Kidney tubule cell (primary cell): Measurements from ENCODE around the gene SHISA6.
A peak's percentile ranks its signal among the peaks of the same experiment; 100 is the strongest.

Experiments
- DNase-seq: peaks from one replicate; pipeline ENCODE4 v3.0.0-alpha.2; 2018; ENCODE audit warnings: low spot score

Gene SHISA6

DNA sequence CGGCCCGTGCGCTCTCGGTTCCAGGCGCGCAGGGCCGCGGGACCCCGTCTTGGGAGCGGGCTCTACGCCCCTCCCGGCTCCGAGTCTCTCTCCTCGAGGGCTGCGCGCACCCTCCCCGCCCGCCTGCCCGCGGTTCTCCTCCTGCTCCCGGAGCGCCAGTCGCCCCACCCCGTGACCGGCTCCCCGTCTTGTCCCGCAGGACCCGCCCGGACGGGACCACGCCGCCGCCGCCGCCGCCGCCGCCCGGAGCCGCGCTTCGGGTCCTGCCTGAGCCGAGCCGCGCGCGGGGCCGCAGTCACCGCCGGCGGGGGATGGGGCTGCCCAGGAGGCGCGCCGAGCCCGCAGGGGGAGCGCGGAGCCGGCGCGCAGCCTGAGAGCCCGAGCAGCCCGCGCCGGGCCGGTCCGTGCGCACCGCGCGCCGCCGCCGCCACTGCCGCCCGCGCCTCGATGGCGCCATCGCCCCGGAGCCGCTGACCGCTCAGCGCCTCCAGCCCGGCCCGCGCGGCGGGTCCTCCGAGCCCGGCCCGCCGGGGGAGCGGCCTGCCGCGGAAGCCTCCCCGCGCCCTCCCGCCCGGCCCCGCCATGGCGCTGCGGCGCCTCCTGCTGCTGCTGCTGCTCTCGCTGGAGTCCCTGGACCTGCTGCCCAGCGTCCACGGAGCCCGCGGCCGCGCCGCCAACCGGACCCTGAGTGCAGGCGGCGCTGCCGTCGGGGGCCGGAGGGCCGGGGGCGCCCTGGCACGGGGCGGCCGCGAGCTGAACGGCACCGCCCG lies at the start of gene SHISA6:
SHISA6 (plus strand) TSS at position 373 of the 770 bp plus-strand sequence.
- DNase-seq: no peak

GRCh38 chr17:11195801-11196200 lies 45.2 kb upstream of the SHISA6 start:
- DNase-seq: no peak

DNA sequence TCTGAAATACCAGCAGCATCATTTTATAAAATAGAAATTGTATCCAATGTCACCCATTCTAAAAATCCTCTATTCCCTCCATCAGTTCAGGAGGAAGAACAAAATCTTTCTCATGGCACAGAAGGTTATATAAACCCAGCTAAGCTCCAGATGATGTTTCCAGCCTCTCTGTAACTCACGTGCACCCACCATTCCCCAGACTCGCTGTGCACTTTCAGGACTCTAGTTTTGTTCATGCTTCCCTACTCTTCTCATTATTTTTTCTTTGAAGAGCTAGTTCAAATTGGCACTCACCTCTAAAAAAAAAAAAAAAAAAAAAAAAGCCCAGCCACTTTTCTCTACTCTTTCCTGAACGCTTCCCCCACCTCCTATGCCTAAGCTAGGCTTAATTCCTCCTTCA lies 36.0 kb upstream of the SHISA6 start:
- DNase-seq: no peak

- no peak for DNase-seq
These were observed 35.4 kb upstream of the SHISA6 start for GRCh38 chr17:11205659-11206058.

- DNase-seq: no peak
These were observed 31.1 kb upstream of the SHISA6 start for GRCh38 chr17:11209906-11210305.

- no peak for DNase-seq
These were observed 28.2 kb upstream of the SHISA6 start for GRCh38 chr17:11212792-11213191.

DNA sequence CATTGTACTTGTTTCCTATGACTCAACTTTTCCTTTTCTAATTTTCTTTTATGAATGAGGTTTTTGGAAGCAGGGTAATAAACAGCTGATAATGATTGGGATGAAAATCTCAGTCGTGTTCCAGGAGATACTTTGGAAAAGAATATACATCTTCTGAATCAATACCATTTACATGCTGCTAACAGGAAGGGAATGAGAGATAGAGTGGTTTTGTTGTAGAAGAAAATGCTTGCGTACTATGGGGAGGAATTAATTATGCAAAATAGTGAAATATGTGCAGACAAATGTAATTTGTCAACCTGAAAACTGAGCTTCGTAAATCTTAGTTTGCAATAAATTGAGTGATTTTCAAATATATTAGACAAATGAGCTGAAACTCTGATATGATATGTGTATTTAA lies 24.0 kb upstream of the SHISA6 start:
- no peak for DNase-seq

GRCh38 chr17:11221196-11221595 lies 19.8 kb upstream of the SHISA6 start:
- no peak for DNase-seq

- DNase-seq: no peak
These were observed 19.3 kb upstream of the SHISA6 start for GRCh38 chr17:11221721-11222120.

DNA sequence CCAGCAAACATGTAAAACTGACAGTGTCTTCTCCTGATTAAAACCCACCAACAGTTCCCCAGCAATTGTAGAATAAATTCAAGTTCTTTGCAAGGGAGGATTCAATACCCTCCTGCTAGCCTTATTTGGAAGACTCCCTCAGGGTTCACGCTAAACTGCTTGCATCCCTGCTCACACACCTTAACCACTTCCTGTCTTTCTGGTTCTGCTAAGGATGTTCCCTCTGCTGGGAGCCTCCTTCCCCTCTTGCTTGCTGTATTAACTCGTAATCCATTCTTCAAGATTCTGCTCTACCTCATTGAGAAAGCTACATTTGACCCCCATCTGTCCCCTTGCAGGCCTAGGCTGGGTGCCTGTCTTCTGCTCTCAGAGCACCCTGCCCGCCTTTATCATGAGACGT lies 2.3 kb upstream of the SHISA6 start:
- peak; percentile 17 for DNase-seq

- no peak for DNase-seq
These were observed 1.5 kb upstream of the SHISA6 start for GRCh38 chr17:11239379-11239970.

DNA sequence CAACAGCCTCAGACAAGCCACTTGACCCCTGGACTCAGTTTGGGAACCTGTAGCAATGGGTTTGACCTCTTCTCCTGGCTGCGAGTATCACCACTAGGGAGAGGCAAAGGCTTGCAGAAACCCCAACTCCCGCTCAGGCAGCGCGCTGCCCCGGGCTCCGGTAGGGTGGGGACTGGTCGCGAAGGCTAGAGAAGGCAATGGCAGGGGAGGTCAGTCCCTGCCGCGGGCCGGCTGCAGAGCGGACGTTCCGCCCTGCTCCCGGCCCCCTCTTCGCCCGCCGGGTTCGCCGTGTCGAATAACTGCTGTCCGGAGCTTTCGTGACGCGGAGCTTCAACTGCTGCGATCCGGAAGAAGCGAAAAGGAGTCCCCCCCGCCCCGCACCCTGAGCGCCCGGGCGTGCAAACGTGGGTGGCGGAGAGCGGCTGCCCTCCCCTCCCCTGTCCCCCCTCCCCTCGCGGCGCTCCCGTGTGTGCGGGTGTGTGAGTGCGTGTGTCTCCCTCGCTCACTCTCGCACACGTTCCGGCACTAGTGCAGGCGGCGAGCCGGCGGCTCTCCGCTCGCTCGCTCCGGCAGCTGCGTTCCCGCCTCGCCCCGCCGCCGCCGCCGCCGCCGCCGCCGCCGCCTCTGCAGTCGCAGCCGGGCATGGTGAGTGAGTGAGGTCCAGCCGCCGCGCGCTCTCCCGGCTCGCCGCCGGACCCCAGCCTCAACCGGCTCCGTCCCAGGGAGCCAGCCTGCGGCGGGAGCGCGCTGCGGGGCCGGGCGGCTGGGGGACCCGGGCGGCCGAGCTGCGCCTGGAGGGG lies 772 bp upstream of the SHISA6 start:
- DNase-seq: peak; percentile 20

- DNase-seq: no peak
These were observed 706 bp downstream of the SHISA6 start for GRCh38 chr17:11241611-11242226.

- no peak for DNase-seq
These were observed 1.4 kb downstream of the SHISA6 start for GRCh38 chr17:11242411-11242810.

GRCh38 chr17:11244776-11245175 lies 3.8 kb downstream of the SHISA6 start:
- no peak for DNase-seq

GRCh38 chr17:11245187-11245586 lies 4.2 kb downstream of the SHISA6 start:
- no peak for DNase-seq

DNA sequence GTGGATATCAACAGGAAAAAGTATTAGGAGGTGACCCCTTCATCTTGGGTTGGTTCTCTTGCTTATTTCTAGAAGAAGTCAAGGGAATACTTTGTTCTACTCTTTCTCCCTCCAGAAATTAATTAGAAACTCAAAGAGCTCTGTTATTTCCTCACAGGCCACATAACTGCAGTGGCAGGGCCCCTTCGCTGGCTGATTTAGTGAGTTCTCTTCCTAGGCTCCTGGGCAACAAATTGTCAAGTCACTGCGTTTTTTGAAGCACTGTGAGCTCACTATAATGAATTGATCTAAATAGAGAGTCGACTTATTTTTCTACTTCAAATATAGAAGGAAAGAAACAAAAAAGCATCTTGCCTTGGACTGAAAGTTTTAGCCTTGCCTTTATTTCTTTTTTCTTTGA lies 4.8 kb downstream of the SHISA6 start:
- no peak for DNase-seq

DNA sequence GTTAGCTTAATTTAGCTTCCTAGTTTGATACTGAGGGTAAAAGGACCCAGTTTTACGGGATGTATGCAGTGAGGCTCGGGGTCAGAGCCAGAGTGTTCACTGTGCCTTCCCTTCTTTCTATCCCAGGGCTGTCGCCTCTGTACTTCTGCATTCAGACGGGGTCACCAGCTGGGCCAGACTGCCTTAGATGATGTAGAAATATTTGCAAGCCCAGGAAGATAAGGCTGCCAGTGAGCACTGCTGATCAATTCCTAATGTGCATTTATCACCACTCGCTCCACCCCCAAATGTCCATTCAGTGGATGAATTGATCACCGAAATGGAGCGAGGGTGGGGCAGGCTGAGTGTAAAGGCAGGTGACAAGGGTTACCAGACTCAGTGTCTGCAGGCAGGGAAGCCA lies 9.1 kb downstream of the SHISA6 start:
- DNase-seq: no peak

GRCh38 chr17:11251561-11252107 lies 10.6 kb downstream of the SHISA6 start:
- DNase-seq: peak; percentile 80

DNA sequence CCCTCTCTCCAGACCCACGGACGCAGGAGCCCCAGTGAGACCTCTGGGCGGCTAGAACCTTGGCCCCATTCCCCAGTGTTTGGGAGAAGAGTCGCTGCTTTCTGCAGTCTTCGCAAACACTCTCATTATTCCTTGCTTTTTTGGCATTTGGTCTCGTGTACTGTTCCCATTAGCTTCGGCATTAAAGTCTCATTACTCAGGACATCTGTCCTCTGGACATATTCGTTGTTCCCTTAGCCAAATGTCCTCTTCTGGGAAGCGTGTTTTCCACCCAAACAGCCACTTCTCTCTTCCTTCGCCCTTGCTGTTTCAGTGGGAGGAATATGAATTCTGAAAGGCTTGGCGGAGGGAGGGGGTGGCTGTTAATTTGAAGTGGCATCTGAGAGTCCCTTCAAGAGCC lies 11.1 kb downstream of the SHISA6 start:
- no peak for DNase-seq

- no peak for DNase-seq
These were observed 15.9 kb downstream of the SHISA6 start for GRCh38 chr17:11256877-11257276.

DNA sequence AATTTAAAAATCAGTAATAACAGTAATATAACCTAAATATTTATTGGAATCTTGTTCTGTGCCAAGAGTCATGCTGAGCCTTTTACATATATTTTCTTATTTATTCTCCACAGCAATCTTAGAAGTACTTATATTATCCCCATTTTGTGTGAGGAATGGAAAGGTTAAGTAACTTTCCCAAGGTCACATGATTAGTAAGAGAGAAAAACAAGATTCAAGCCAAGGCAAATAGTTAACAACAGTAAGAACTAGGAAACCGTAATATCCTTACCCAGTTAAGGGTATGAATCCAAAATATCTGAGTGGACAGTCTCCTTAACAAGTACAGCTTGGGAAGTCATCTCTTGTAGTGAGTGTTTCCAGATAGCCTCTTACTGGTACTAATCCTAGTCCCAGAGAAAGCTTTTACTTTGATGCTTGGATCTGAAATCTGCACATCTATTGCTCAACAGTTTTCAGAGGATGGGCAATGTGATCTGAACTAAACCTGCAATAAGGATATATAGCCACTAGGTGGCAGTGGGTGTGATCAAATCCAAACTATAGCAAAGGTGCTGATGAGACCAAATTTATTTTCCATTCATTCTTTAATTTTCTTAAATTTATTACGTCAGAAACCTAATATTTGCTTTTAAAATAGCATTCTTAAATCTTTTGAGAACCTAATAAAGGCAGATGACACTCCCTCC lies 23.3 kb downstream of the SHISA6 start:
- DNase-seq: no peak
